NOMO-1 (cell line): ENCODE results near the gene TSC22D3.
A peak's percentile ranks its signal among the peaks of the same experiment; 100 is the strongest.
"Not testable (repeated sequence)": the region's sequence is repeated elsewhere in the genome, so short reads cannot be mapped to it uniquely, and the experiment has no call there.

ENCODE experiments used
- DNase-seq, 2 experiments: peaks; one replicate each; lab custom pipeline; 2025; ENCODE audit not compliant: unreplicated experiment in 2 of 2; lab: John Stamatoyannopoulos, UW

TSC22D3 gene

DNA sequence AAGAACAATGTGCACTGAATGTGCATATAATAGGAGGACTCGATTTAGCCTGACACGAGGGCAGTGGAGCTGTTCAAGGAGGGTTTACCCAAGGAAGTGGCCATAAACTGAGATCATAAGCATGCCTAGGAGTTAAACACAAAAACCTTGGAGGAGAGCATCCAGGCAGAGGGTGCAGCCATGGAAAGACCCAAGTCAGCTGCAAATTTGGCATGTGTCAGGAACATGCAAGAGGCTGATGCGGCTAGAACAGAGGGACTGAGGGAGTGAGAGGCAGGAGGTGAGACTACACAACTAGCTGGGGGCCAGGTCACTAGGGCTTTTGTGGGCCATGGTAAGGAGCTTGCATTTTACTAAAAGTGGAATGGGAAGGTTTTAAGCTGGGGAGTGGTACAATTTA, 91.7 kb downstream of the TSC22D3 start:
- DNase-seq, result no peak

DNA sequence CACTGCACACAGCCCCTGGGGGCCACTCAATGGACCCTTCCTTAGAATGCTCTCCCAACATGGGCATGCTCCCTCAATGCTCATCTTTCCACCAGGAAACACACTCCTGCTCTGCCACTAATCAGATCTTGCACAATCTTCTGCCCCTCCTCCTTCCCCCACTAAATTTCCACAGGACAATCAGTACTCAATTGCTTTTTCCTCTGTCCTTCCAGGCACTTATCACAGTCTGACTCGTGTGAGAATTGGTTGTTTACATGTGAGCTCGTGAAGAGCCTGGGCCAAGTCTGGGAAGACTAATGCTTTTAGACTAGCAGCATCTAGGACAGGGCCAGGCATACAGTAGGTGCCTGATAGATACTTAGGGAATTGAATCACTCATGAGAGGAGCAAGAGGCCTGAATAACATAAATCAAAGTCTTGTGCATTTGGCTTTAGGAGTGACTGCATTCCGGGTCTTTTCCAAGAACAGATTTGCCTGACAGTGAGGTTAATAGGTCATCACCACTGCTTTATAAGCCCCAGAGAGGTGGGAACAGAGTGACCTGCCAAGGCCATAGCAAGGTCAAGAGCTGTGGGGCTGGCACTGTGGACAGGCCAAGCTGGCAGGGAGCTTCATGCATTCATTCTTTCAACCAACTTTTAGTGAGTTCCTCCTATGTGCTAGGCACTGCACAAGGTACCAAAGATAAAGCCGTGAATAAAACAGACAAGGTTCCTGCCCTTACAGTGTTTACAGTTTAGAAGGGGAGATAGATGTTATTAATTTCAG, 92.3 kb downstream of the TSC22D3 start:
- DNase-seq, result no peak

GRCh38 chrX:107682256-107682655, 93.3 kb downstream of the TSC22D3 start:
- DNase-seq, result no peak

DNA sequence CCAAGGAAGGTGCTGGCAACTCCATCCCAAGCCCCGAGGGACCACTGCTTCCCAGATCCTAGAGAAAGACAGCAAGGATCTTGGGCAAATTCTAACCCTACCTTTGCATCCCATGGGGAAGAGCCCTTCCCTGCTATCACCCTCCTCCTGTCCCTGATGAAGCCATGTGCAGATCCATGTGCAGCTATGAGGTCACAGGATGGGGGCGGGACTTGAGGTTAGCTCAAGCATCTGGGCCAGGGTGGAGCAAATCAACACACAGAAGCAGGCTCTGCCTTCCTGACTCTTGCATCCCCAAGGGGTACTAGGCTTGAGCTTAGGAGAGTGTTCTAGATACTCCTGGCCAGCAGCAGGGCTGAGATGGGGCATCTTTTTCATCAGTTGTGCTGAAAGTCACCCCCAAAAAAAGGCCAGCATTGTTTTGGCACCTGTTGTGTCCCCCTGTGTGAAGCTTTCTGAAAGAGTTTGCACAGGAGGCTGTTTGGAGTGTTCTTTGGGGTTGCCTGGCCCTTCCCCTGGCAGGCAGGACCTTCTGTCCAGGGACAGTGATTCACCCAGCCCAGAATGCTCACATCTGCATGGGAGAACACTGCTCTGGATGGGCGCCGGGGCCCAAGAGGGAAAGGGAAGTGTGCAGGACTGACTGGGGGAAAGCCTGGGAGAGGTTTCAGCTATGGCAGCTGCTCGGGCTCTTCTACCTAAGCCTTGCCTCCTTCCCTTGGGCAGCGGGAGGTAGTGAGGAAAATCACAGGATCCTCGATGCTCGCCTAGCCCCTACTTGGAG, 96.4 kb downstream of the TSC22D3 start:
- DNase-seq, result peak; percentile 6 to 10

DNA sequence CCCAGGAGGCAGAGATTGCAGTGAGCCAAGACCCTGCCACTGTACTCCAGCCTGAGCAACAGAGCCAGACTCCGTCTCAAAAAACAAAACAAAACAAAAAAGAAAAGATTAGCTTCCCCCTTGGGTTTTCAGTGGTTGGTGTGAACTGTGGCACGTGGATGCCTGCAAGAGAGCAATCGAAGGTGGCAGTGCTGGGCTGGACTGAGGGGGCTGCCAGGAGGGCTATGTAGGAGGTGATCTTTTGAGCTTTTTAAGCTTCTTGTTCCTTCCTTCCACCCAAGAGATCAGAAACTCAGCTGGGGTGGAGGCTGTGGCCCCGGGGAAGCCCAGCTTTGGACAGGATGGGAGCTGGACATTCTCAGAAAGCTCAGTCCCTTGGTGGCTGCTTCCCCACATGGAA, 97.7 kb downstream of the TSC22D3 start:
- no peak for DNase-seq

GRCh38 chrX:107677501-107677901, 98.1 kb downstream of the TSC22D3 start:
- DNase-seq, result no peak

- peak; percentile 45 to 67 for DNase-seq
These were observed 98.8 kb downstream of the TSC22D3 start for GRCh38 chrX:107676559-107677378.

- DNase-seq, result peak; percentile 50 to 59
These were observed 99.6 kb downstream of the TSC22D3 start for GRCh38 chrX:107675823-107676555.

- no peak for DNase-seq
These were observed 100.3 kb downstream of the TSC22D3 start for GRCh38 chrX:107675365-107675654.

DNA sequence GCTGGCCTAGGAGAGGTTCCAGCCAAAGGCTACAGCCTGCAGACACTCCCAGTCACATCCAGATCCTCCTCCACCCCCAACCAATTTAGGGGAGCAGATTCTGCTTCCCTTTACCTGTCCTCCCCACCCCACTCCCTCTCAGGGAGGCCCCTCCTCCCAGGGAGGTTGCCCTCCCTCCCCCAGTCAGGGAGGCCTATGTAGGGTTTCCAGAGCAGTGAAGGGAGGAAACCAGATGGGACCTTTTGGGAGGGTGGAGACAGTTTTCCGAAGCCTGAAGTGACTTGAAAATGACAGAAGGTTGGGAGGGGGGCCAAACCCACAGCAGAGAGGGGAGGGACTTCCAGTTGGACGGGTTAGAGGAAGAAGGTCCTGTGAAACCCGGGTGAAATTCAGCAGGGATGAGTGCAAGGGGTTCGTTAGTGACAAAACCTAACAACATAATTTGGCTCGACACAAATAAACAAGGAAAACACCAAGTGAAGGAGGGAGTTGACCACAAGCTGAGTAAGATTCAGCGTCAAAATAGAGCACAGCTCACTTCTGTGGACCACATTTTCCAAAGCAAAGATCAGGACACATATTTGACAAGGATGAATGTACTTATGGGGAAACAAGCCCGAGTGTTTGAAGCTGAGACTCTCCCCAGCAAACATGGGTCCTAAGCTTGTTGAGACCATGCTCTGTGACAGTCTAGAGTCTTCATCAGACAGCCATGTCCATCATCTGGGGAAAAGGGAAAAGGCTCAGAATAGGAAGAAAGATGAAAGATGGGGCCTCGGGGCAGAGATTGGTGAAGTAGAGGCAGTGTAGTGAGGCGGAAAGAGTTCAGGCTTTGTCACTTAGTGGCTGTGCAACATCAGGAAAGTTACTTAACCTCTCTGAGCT, 100.9 kb downstream of the TSC22D3 start:
- peak; percentile 55 to 56 for DNase-seq

- DNase-seq, result peak; percentile 80 to 81
These were observed 101.6 kb downstream of the TSC22D3 start for GRCh38 chrX:107673933-107674479.

- DNase-seq, result no peak
These were observed 102.2 kb downstream of the TSC22D3 start for GRCh38 chrX:107673431-107673830.

GRCh38 chrX:107672955-107673378, 102.6 kb downstream of the TSC22D3 start:
- peak; percentile 45 to 55 for DNase-seq

DNA sequence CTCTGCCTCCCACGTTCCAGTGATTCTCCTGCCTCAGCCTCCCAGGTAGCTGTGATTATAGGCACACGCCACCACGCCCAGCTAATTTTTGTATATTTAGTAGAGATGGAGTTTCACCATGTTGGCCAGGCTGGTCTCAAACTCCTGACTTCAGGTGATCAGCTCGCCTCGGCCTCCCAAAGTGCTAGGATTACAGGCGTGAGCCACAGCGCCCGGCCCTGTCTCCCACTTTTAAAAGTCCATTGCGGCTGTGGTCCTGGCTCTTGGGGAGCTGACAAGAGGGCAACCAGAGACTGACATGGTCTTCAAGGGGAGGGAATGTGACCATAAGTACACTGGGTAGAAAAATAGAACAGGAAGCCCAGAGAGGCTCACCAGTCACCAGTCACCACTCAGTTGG, 104.3 kb downstream of the TSC22D3 start:
- DNase-seq, result not testable (repeated sequence)

- no peak for DNase-seq
These were observed 105.5 kb downstream of the TSC22D3 start for GRCh38 chrX:107669885-107670628.

DNA sequence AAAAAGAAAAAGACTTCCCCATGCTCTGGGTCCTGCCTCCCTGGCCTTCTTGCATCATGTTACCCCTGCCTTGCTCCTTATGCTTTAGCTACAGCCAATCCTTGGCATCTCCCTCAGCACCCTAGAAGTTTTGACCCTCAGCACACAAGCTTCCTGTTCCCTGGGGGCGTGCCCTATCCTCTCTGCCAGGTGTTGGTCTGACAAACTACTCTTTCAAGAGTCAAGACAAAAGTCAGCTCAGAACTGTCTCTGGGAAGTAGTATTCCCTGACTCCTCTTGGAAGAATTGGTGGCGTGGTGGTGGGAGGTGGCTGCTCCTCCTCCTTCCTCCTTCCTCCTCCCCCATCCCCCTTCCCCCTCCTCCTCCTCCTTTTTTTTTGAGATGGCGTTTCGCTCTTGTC, 106.3 kb downstream of the TSC22D3 start:
- no peak for DNase-seq

- DNase-seq, result not testable (repeated sequence)
These were observed 106.9 kb downstream of the TSC22D3 start for GRCh38 chrX:107668710-107669109.

- DNase-seq, result no peak
These were observed 108.2 kb downstream of the TSC22D3 start for GRCh38 chrX:107667426-107667825.

GRCh38 chrX:107666931-107667330, 108.7 kb downstream of the TSC22D3 start:
- DNase-seq, result no peak
